Measurements from ENCODE around the gene DTNA. TPM values are rescaled to one million over a fixed set of nuclear protein-coding genes. Genes with fewer than 3 reads are reported as not detected.
"Not testable (repeated sequence)": the region's sequence is repeated elsewhere in the genome, so short reads cannot be mapped to it uniquely, and the experiment has no call there.

Gene DTNA
- polyA plus RNA-seq, 3 donors = 10.7 to 21.1 (median 15.2) TPM

DNA sequence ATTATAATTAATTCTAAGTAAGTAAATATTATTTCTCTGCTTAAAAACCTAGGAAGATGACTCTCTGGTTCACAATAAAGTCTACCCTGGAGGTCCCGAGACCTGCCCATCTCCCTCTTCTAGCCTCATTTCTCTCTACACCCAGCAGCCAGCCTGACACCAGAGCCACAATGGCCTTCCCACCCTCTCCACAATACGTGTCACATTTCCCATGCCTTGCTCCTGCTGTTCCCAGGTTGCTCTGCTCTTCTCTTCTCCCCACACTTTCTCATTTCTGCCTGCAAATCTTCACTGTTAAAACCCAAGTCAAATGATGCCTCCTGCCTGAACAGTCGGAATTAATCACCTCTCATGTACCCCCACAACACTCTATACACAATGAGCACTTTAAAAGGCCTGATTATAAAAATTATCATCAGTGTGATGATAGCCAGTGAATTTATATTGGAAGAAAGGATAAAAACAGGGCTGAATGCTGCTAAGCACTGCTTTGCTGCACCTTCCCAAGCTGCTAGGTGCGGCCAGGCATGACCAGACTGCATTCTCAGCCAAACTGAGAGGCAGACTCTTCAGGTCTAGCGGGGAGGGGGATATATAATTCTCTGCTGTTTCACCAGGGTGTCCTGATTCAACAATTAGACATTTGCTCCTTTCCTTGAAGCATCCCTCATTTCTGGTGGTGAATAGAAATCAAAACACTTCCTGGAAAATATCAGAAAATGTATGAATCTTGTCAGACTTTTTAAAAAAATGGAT, 160.6 kb downstream of the DTNA start:
- H3K27ac ChIP-seq (ENCODE audit: low read depth, low read length) = no peak overlapping the region
- WGBS, 3 donors = 86 to 92% (median 89%) methylated on average over 5 of the region's 5 CpGs

DNA sequence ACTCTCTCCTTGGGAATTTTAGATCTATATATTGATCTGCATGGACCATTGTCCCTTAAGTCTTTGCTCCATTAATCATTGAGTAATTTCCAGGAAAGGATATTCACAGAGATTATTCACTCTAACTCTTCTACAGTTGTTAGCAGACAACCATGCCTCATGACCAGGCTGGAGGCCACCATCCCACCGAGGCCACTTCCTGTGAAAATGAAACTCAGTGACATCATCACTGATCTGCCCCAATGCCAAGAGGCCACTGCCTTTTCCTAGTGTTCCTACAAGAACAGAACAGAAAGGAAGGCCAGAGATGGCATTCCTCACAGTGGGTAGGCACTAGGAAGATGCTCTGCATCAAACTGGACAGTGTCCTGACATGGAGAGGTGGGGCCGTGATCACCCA, 161.3 kb downstream of the DTNA start:
- 58 to 67% (median 64%) methylated on average over 2 of the region's 2 CpGs for WGBS, 3 donors
- H3K27ac ChIP-seq (ENCODE audit: low read depth, low read length) = no peak overlapping the region

DNA sequence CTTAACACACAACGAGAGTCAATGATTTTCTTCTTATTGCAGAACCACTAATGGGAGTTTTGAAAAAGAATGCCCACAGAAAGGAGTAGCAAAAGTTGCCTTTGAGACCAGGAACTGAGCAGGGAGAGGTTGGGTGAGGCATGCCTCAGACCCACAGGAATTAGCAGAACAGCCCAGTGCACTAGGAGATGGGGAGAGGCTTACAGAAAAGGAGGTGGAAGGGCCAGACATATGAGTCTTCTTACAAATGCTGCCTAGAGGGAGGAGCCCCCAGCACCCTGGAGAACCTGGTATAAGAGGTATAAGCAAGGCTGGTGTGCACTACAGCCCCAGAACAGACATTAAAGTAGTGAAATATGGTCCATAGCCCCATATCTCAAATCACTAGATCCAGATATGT, 162.0 kb downstream of the DTNA start:
- no peak overlapping the region for H3K27ac ChIP-seq (ENCODE audit: low read depth, low read length)
- WGBS, 3 donors = 74 to 79% (median 74%) methylated on average over 1 of the region's 1 CpG

DNA sequence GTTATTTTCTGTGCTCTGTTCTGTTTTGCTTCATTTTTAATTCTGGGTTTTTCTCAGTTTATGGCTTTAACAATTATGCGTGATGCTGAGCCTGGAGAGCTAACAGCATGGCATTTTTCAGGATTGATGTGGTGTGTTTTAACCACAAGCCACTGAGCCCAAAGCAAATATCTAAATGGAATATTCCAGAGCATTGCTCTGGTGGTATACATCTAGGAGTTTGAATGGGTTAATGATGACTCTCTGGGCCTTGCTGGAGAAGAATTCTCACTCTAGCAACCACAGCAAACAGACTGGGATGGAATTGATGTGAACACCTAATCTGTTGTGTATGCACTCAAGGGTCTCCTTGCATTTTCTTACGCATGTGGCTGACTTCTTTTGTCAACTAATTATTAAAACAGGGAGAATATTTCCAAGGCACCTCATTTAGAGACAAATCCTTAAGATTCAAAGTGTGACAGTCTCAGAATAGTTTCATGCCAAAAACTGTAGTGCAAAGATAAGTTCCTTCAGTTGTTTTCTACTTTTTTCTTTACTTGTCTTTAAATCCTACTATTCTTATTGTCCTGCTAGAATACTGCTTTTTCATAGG, 164.0 kb downstream of the DTNA start:
- H3K27ac ChIP-seq (ENCODE audit: low read depth, low read length) = no peak overlapping the region
- WGBS, 3 donors = 95 to 98% (median 95%) methylated on average over 2 of the region's 2 CpGs

DNA sequence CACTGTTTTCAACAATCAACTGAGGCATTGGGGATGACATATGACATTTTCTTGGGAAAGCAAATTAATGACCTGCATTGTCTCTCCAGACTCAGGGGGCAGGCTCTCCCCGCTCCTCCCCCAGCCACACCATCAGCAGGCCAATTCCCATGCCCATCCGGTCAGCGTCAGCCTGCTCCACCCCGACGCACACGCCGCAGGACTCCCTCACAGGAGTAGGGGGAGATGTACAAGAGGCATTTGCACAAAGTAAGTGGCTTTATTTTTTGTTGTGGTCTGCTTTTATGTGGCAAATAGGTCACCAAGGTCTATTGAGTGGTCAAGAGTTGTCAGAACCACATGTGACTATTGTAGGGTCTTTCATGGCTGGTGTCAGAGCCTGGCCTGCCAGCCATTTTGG, 165.1 kb downstream of the DTNA start:
- no peak overlapping the region for H3K27ac ChIP-seq (ENCODE audit: low read depth, low read length)
- WGBS, 3 donors = 91 to 97% (median 96%) methylated on average over 7 of the region's 7 CpGs

DNA sequence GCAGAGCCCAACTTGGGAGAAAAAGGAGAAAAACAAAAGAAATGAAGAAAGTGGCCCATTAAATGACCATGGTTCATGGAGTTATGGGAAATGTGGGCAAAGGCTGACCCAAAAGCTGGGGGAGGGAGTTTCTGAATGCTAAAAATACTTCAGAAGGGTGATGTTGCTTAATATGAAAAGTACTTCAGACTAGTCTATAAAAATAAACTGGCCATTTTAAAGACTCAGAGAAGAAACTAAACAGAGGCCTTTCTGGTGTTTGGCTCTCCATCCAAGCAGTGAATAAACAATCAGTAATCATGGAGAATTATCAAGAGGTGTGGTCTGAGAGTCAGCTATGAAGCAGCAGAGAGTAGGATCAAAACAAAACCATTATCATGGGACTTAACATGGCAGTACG, 170.3 kb downstream of the DTNA start:
- 67 to 94% (median 72%) methylated on average over 1 of the region's 1 CpG for WGBS, 3 donors
- H3K27ac ChIP-seq (ENCODE audit: low read depth, low read length) = no peak overlapping the region

DNA sequence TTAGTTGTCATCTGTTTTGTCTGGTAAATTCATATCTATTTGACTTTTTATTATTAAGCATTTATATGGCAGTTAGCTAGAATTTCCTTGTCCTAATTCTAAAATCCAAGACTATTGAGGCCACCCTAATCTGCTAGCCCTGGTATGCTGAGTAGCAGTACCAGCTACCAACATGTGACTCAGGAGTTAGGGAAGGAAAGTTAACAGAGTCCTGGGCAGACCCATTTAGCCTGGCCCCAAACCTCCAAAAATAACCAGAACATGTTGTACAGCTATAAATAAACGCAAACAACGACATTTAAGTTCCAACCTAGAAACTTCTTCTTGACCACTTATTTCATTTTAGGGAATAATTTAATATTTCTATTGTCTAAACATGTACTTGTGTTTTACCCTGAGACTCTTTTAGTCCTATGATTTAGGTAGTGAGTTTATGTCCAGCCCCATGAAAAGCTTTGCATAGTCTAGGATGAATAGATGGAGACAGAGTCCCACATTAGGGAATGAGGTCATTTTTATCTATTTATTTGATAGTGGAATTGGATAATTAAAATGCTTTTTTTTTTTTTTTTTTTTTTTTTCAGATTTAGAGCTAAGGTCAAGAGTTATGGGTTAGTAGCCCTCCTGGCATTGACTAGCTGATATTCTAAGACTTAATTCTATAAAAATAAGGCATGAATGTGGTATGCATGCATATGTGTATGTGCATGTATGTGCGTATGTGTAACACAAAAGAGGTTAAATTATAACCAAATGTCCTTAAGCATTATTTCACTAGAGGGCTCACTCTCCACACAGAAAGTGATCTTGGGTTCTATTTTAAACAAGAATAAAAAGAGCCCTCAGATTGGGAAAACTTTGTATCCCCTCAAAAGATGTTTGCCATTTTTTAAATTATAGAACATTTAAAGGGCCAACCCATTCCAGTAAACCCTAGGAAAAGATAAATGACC, 171.1 kb downstream of the DTNA start:
- H3K27ac ChIP-seq (ENCODE audit: low read depth, low read length) = no peak overlapping the region
- 72 to 89% (median 80%) methylated on average over 3 of the region's 3 CpGs for WGBS, 3 donors

DNA sequence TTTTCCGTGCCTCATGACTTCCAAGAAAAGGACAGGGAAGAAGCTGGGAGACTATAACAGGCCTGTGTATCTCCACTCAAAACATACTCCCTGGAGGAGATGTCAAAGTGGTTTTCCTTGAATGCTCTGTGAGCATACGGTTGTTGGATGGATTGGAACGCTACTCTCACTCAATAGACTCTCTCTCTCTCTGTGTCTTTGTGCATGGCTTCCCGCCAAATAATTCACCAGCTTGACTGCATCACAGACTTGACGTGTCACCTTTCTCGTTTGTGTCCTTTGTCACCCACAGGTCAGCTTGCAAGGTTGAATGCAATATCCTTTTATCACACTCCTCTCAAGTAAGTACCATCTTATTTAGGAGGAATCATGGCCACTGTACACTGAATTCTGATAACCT, 174.3 kb downstream of the DTNA start:
- 80 to 88% (median 85%) methylated on average over 6 of the region's 6 CpGs for WGBS, 3 donors
- no peak overlapping the region for H3K27ac ChIP-seq (ENCODE audit: low read depth, low read length)

DNA sequence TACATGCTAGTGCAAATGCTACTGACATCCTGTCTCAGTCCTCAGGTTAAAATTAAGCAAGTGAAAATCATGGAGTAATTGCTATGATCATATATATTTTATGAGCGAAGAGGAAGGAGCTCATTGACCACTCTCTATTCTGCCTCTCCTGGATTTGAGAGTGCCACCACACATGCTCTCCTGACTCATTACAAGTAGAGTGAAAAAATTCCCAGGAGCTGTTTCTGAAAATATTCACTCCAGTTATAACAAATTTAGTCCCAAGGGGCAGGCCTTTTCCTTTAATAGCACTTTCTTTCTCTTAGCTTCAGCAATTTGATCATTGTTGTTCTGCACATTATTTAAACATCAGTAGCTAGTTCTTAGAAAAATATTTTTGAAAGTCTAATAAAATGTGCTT, 176.1 kb downstream of the DTNA start:
- no peak overlapping the region for H3K27ac ChIP-seq (ENCODE audit: low read depth, low read length)
- 92 to 100% (median 94%) methylated on average over 1 of the region's 1 CpG for WGBS, 3 donors

DNA sequence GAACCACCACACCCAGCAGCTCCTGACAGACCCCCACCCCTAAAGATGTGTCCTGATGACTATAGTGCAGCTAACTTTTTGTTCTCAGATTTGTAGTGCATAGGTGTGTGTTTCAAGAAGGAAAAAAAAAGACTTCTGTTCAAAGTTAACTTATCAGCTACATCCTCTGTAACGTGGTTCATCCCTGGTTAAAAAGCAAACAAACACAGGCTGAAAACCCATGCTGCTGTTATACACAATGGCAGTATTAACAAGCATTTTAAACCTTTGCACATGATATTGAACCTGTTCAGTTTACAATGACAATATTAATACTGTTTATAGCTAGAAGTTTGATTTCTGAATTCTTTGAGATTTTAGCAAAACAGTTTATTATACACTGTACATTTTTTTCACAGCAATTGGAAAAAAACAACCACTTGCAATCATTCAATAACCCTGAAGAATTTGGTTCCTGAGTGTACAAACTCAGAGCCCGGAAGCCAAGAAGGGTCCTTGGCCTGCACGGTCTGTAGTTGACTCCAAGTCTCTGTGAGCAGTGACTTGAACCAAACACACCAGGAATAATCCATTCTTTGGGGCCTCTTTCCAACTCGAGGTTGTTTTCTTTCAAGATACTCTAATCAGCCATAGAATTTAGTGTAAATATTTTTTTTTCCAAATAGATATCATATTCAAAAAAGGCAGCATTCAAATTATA, 177.9 kb downstream of the DTNA start:
- H3K27ac ChIP-seq (ENCODE audit: low read depth, low read length) = no peak overlapping the region
- WGBS, 3 donors = 71 to 80% (median 78%) methylated on average over 4 of the region's 4 CpGs

DNA sequence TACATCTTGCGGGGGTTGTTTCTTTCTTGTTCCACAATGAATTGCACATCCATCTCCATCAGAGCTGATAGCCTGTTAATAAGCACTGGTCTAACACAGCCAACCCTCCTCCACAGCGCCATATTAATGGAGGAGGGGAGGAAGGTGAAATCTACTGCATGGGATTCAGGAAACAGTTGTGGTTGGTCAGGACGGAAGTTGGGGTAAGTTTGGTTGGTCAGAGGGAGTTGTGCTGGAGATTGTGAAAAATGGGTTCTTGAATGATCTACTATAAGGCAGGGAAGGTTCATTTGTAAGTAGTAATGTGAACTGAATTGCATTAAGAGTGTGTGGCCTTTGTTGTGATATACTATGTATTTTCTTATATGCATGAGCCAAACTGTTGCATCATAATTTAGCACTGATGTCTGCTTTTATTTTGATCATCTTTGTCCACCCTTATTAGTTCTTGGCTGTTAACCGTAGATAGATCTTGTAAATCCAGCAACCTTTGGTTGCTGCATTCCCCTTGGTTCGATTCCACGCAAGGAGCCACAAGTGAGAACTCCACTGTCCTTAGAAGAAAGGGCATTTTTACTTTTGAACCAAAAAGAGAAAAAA, 180.5 kb downstream of the DTNA start:
- no peak overlapping the region for H3K27ac ChIP-seq (ENCODE audit: low read depth, low read length)
- WGBS, 3 donors = 73 to 94% (median 80%) methylated on average over 6 of the region's 6 CpGs

DNA sequence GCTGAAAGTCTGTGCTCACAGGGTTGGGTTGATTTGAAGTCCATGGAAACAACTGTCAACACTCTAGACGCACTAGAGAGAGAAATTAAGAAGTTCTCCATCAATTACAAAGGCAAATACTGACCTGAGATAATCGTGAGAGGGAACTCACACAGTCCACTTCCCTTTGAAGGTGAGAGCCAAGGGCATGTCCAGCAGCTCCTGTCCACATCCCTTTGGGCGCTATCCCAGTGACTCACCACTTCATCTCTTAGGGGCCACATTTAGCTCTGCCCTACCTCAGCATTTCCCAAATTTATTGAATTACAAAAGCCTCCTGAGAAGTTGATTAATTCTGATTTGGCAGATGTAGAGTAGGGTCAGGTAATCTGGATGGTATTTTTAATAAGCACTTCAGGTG, 182.3 kb downstream of the DTNA start:
- H3K27ac ChIP-seq (ENCODE audit: low read depth, low read length) = no peak overlapping the region
- WGBS, 3 donors = 69 to 80% (median 74%) methylated on average over 3 of the region's 3 CpGs

DNA sequence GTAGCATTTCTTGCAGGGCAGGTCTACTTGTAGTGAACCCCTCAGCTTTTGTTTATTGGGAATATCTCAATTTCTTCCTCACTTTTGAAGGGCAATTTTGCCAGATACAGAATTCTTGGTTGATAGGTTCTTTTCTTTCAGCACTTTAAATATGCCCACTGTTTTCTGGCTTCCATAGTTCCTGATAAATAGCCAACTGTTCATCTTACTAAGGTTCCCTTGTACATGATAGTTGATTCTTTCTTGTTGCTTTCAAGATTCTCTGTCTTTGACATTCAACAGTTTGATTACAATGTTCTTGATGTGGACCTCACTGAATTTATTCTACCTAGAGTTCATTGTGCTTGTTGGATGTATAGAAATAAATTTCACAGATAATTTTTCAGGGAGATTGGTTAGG, 183.1 kb downstream of the DTNA start:
- H3K27ac ChIP-seq (ENCODE audit: low read depth, low read length) = no peak overlapping the region

DNA sequence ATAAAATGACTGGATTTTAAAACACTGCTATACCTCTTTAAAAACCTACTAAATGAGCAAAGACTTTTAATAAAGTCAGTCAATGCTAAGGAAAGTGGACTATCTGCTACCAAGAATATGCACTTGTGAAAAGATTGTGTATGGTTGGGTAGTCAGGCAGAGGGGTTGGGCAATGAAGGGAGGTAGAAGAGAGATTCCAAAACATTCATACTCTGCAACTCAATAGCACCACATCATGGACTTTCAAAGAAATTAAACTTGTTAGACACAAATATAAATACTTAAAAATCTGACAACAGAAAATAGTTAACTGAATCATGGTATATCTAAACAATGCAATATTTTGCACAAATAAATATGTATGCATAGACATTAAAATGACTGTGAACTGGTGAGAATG, 191.2 kb downstream of the DTNA start:
- H3K27ac ChIP-seq (ENCODE audit: low read depth, low read length) = no peak overlapping the region

DNA sequence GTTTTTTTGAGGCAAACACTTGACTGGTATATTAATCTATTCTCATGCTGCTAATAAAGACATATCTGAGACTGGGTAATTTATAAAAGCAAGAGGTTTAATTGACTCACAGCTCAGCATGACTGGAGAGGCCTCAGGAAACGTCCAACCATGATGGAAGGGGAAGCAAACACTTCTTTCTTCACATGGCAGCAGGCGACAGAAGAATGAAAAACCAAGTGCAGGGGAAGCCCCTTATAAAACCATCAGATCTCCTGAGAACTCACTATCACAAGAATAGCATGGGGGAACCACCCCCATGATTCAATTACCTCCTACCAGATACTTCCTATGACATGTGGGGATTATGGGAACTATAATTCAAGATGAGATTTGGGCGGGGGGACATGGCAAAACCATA, 194.9 kb downstream of the DTNA start:
- H3K27ac ChIP-seq (ENCODE audit: low read depth, low read length) = no peak overlapping the region
- 56 to 72% (median 62%) methylated on average over 3 of the region's 3 CpGs for WGBS, 3 donors

DNA sequence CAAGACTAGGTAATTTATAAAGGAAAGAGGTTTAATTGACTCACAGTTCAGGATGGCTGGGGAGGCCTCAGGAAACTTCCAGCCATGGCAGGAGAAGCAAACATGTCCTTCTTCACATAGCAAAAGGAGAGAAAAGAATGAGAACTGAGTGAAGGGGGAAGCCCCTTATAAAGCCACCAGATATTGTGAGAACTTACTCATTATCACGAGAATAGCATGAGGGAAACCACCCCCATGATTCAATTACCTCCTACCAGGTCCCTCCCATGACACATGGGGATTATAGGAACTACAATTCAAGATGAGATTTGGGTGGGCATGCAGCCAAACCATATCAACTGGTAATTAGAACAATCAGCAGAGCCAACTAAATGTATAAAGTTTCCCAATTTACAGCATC, 196.9 kb downstream of the DTNA start:
- H3K27ac ChIP-seq (ENCODE audit: low read depth, low read length) = not testable (repeated sequence)
- WGBS, 3 donors = 57 to 67% (median 64%) methylated on average over 1 of the region's 1 CpG

DNA sequence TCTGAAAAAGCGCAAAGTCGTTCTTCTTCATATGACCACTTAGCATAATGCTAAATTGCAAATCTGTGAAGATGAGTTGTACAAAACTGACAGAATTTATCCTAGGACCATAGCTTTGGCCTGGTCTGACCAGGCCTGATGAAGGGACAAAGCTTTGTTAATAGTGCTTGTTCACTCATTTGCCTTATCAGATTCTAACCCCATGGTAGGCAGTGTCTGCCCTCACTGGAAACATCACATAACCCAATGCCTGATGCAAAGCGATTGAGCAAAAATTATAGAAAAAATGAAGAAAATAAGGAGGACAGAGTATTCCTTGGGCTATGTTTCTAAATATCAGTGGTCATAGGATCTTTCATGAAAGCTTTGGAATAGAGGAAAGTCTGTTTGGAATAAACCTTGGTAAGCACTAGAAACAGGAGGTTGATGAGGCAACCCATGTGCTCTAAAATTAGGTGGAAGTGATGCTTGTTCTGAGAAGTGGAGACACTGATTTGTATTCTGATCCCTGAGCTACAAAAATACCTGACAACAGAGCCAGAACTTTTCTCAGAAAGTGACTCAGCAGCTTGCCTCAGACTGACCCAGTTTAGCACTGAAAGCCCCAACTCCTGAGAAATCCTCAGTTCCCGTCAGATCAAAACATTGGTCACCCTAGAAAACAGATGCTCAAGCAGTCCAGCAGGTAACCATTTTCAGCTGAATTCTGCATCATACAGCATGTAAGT, 199.7 kb downstream of the DTNA start:
- 89 to 95% (median 95%) methylated on average over 4 of the region's 4 CpGs for WGBS, 3 donors
- no peak overlapping the region for H3K27ac ChIP-seq (ENCODE audit: low read depth, low read length)

DNA sequence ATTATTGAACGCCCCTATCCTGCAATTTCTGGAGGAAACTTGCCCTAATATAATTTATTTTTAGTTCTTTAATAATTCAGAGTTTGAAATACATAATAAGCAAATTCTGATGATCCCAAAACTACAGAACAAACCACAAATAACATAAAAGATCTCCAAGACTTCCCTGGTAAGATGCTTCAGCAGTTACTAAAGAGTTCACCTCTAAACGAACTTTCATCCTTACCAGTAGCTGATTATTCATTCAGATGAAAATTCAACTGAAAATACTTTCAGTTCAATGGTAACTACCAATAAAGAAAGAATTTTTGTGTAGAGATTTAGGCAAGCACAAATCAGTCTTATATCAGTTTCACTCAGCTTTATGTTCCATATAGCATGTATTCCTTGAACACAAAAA, 201.0 kb downstream of the DTNA start:
- 71 to 83% (median 74%) methylated on average over 2 of the region's 2 CpGs for WGBS, 3 donors
- no peak overlapping the region for H3K27ac ChIP-seq (ENCODE audit: low read depth, low read length)

All from adipose tissue (tissue), 3 donors.